K562 (cell line): Measurements from ENCODE around the gene GP1BA. TPM values are rescaled to one million over a fixed set of nuclear protein-coding genes. Genes with fewer than 3 reads are reported as not detected.

ENCODE experiments used
- ATF6 ChIP-seq: sonication (generic); formaldehyde crosslinking; IDR thresholded peaks from 2 replicates; pipeline ENCODE4 v1.4.0; 2020; ENCODE audit warnings: mild to moderate bottlenecking, missing genetic modification reagents
- CCNT2 ChIP-seq: IDR thresholded peaks from 2 replicates; pipeline ENCODE4 v1.6.1; 2011; ENCODE audit warnings: borderline replicate concordance, low read depth, mild to moderate bottlenecking, moderate library complexity, mixed read lengths, low read length; ENCODE audit not compliant: insufficient read length; ENCODE audit errors: extremely low read depth
- CXXC5 ChIP-seq: fragments of 250-450 bp; sonication (Bioruptor Pico); IDR thresholded peaks from 2 replicates; pipeline ENCODE4 v1.8.0; 2022; ENCODE audit warnings: inconsistent platforms, mild to moderate bottlenecking, moderate library complexity
- DMBX1 ChIP-seq: fragments of 250-450 bp; sonication (Bioruptor Pico); IDR thresholded peaks from 2 replicates; pipeline ENCODE4 v1.8.0; 2022; ENCODE audit warnings: inconsistent platforms, mild to moderate bottlenecking, moderate library complexity, borderline replicate concordance
- ELF2 ChIP-seq: fragments of 250-450 bp; sonication (Bioruptor Pico); IDR thresholded peaks from 2 replicates; pipeline ENCODE4 v1.5.0; 2021; ENCODE audit warnings: mild to moderate bottlenecking
- MAZ ChIP-seq, 2 experiments: fragments of 450-650 bp in 1 of 2; sonication (generic) in 1 of 2; formaldehyde crosslinking; IDR thresholded peaks in 1 of 2; conservative IDR thresholded peaks in 1 of 2; 2 replicates each; pipeline versions ENCODE4 v1.4.0 to v1.5.0; 2020; ENCODE audit warnings: mild to moderate bottlenecking in 1 of 2, missing genetic modification reagents in 1 of 2
- MNT ChIP-seq, 2 experiments: fragments of 450-650 bp; conservative IDR thresholded peaks; 2 replicates each; pipeline ENCODE4 v1.6.1; 2017; ENCODE audit warnings: mild to moderate bottlenecking in 2 of 2, moderate library complexity in 2 of 2
- MYC ChIP-seq, 2 experiments: fragments of 250-450 bp in 1 of 2; sonication (Bioruptor Pico) in 1 of 2; IDR thresholded peaks; 2 replicates each; pipeline versions ENCODE4 v1.5.1 to v1.6.1; 2012 to 2021; ENCODE audit warnings: low read depth in 2 of 2, borderline replicate concordance in 1 of 2, improper control_type of control experiment in 1 of 2, low read length in 1 of 2, mild to moderate bottlenecking in 1 of 2, moderate library complexity in 1 of 2
- PATZ1 ChIP-seq: fragments of 250-450 bp; sonication (Bioruptor Pico); IDR thresholded peaks from 2 replicates; pipeline ENCODE4 v1.5.0; 2020; ENCODE audit warnings: mild to moderate bottlenecking, borderline replicate concordance
- SMAD2 ChIP-seq: fragments of 150-350 bp; IDR thresholded peaks from 2 replicates; pipeline ENCODE4 v1.6.1; 2014; ENCODE audit warnings: low read depth, mild to moderate bottlenecking, low read length
- ZNF280A ChIP-seq: fragments of 450-650 bp; IDR thresholded peaks from 2 replicates; pipeline ENCODE4 v1.6.1; 2018; ENCODE audit warnings: mild to moderate bottlenecking, low read depth; ENCODE audit not compliant: partially characterized antibody
- polyA plus RNA-seq, 8 experiments: library from polyadenylated mRNA; depleted of rRNA in 4 of 8; stranded (reverse) in 5 of 8; unstranded in 3 of 8; fragments of >200 nt; fragmentation: Nextera tagmentation in 2 of 8; fragmentation: Illumina TruSeq in 1 of 8; extraction: Ambion mirVana in 2 of 8; extraction: Trizol in 1 of 8; gene quantifications; 2 replicates each; pipeline versions ENCODE4 v1.2.1 to v1.2.3, GENCODE V29; 2011 to 2014; ENCODE audit warnings: inconsistent platforms in 1 of 8, missing spikeins in 1 of 8
- total RNA-seq, 7 experiments: library from RNA; depleted of rRNA in 6 of 7; stranded (reverse); fragments of >200 nt in 6 of 7; fragmentation: Illumina TruSeq in 2 of 7; extraction: Trizol in 2 of 7; gene quantifications; 2 replicates each; pipeline versions ENCODE4 v1.2.1 to v1.2.3, GENCODE V29; 2011 to 2021; ENCODE audit warnings: low replicate concordance in 1 of 7

Gene GP1BA
- total and polyA plus RNA-seq, 9 of the 15 experiments (the other 6 are each of a cell fraction or from before 2014, with no cell fraction given): 0.01 TPM; not detected in 8

GRCh38 chr17:4967539-4968485 is 35.7 kb downstream of the GP1BA start, which contains the start of gene SPAG7 (continued):
- TF ChIP-seq ZNF280A (no peak), ATF6 (CRISPR knock-in tag) (0 out of 2 replicates have a peak, but pooled peaks have one; percentile 28), PATZ1 (no peak), MAZ (CRISPR knock-in tag; conservative IDR thresholded peaks at IDR 0.05 in 1 of 2, IDR thresholded peaks at IDR 0.05 in 1 of 2) (peak; percentile 26 to 82), DMBX1 (no peak), MYC (IDR thresholded peaks at IDR 0.05; ENCODE audit: low read depth, low read length) (peak; percentile 66), MYC (CRISPR knock-in tag; IDR thresholded peaks at IDR 0.05; ENCODE audit: borderline replicate concordance, low read depth) (no peak), SMAD2 (no peak), ELF2 (peak; percentile 38; the same call in 1 of the 2 replicates), MNT (conservative IDR thresholded peaks at IDR 0.05) (peak; percentile 40 to 72; a peak in 3 of 4 replicates), CCNT2 (peak; percentile 84), CXXC5 (CRISPR knock-in tag) (peak; percentile 36)
